ENCODE measurements around the gene PCDHGA12.
"Not testable (repeated sequence)": the region's sequence is repeated elsewhere in the genome, so short reads cannot be mapped to it uniquely, and the experiment has no call there.

Gene PCDHGA12

DNA sequence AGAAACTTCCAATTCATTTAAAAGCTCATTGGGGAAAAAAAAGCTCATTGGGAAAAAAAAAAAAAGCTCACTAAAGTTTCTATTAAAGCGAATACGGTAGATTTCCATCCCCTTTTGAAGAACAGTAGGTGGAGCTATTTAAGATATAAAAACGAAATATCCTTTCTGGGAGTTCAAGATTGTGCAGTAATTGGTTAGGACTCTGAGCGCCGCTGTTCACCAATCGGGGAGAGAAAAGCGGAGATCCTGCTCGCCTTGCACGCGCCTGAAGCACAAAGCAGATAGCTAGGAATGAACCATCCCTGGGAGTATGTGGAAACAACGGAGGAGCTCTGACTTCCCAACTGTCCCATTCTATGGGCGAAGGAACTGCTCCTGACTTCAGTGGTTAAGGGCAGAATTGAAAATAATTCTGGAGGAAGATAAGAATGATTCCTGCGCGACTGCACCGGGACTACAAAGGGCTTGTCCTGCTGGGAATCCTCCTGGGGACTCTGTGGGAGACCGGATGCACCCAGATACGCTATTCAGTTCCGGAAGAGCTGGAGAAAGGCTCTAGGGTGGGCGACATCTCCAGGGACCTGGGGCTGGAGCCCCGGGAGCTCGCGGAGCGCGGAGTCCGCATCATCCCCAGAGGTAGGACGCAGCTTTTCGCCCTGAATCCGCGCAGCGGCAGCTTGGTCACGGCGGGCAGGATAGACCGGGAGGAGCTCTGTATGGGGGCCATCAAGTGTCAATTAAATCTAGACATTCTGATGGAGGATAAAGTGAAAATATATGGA lies at the start of gene PCDHGA12:
Gene PCDHGA12, plus strand, starts transcription at position 176 of the 782 bp plus-strand sequence. Its CDS starts 253 bp downstream, at position 429.
- no peak for DNase-seq

DNA sequence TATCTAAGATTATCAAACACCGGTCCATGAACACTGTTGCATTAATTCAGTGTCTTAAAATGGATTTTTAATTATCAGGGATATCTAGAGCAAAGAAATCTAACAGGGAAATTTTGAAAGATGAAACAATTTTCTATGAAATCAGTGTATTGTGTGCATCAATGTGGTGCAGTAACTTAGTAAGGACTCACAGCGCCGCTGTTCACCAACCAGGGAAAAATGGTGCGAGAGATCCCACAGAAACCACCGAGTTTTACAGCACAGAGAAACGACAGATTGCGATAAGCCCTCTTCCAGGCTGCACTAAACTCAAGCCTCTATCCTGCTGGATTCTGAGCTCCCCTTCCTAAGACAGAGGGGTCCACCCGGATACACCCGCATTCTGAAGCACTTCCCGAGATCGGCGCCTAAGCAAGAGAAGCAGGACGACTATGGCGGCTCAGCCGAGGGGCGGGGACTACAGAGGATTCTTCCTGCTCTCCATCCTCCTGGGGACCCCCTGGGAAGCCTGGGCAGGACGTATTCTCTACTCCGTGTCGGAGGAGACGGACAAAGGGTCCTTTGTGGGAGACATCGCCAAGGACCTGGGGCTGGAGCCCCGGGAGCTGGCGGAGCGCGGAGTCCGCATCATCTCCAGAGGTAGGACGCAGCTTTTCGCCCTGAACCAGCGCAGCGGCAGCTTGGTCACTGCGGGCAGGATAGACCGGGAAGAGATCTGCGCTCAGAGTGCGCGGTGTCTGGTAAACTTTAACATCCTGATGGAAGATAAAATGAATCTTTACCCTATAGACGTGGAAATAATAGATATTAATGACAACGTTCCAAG lies 47.6 kb upstream of the PCDHGA12 start, which contains the start of gene PCDHGA7:
Gene PCDHGA7, plus strand, starts transcription at position 274 of the 826 bp plus-strand sequence. Its CDS starts 158 bp downstream, at position 432.
- DNase-seq: no peak

DNA sequence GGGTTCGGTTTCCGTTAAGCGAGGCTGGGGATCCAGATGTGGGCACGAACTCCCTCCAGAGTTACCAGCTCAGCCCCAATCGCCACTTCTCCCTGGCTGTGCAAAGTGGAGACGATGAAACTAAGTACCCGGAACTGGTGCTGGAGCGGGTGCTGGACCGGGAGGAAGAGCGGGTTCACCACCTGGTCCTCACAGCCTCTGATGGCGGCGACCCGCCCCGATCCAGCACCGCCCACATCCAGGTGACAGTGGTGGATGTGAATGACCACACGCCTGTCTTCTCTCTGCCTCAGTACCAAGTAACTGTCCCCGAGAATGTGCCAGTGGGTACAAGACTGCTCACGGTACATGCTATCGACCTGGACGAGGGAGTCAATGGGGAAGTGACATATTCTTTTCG lies 47.0 kb upstream of the PCDHGA12 start:
- no peak for DNase-seq

DNA sequence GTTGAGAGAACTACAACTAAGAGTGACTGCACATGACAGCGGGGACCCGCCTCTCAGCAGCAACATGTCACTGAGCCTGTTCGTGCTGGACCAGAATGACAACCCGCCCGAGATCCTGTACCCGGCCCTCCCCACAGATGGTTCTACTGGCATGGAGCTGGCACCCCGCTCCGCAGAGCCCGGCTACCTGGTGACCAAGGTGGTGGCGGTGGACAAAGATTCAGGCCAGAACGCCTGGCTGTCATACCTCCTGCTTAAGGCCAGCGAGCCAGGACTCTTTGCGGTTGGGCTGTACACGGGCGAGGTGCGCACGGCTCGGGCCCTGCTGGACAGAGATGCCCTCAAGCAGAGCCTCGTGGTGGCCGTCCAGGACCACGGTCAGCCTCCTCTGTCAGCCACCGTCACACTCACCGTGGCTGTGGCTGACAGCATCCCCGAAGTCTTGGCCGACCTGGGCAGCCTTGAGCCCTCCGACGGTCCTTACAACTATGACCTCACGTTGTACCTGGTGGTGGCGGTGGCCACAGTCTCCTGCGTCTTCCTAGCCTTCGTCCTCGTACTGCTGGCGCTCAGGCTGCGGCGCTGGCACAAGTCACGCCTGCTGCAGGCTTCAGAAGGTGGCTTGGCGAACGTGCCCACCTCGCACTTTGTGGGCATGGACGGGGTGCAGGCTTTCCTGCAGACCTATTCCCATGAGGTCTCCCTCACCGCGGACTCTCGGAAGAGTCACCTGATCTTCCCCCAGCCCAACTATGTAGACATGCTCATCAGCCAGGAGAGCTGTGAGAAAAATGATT lies 45.6 kb upstream of the PCDHGA12 start:
- no peak for DNase-seq

DNA sequence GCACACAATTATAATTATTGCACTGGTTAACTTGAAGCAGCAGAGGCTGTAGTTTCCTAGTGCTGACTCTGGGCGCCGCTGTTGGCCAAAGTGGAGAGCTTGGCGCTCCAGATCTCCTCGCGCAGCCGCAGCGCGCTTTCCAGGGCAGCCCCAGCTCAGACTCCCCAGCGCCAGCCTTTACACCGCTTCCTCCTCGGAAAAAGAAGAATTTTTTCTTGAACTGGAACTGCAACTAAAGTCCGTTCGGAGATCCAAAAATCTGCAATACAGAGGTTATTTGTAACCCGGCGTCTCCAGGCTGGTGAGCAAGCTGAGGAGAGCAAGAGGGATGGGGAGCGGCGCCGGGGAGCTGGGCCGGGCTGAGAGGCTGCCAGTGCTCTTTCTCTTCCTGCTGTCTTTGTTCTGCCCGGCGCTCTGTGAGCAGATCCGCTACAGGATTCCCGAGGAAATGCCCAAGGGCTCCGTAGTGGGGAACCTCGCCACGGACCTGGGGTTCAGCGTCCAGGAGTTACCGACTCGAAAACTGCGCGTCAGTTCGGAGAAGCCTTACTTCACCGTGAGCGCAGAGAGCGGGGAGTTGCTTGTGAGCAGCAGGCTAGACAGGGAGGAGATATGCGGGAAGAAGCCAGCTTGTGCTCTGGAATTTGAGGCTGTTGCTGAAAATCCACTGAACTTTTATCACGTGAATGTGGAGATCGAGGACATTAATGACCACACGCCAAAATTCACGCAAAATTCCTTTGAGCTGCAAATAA lies 42.6 kb upstream of the PCDHGA12 start, which contains the start of gene PCDHGB4:
Gene PCDHGB4, plus strand, starts transcription at position 142 of the 755 bp plus-strand sequence. Its CDS starts 187 bp downstream, at position 329.
- not testable (repeated sequence) for DNase-seq

DNA sequence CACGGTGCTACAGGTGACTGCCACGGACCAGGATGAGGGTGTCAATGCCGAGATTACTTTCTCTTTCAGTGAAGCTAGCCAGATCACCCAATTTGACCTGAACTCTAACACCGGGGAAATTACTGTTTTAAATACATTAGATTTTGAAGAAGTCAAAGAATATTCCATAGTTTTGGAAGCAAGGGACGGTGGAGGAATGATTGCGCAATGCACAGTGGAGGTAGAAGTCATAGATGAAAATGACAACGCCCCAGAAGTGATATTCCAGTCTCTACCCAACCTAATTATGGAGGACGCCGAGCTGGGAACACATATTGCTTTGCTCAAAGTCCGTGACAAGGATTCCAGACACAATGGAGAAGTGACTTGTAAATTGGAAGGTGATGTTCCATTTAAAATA lies 41.6 kb upstream of the PCDHGA12 start:
- DNase-seq: no peak

DNA sequence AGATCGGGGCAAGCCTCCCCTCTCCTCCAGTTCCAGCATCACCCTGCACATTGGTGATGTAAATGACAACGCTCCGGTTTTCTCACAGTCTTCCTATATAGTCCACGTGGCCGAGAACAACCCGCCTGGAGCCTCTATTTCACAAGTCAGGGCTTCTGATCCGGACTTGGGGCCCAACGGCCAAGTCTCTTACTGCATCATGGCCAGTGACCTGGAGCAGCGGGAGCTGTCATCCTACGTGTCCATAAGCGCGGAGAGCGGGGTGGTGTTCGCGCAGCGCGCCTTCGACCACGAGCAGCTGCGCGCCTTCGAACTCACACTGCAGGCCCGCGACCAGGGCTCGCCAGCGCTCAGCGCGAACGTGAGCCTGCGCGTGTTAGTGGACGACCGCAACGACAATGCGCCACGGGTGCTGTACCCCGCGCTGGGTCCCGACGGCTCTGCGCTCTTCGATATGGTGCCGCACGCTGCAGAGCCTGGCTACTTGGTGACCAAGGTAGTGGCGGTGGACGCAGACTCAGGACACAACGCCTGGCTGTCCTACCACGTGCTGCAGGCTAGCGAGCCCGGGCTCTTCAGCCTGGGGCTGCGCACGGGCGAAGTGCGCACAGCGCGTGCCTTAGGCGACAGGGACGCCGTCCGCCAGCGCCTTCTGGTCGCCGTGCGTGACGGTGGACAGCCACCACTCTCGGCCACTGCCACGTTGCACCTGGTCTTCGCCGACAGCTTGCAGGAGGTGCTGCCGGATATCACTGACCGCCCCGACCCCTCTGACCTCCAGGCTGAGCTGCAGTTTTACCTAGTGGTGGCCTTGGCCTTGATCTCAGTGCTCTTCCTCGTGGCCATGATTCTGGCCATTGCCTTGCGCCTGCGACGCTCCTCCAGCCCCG lies 40.9 kb upstream of the PCDHGA12 start:
- DNase-seq: no peak

DNA sequence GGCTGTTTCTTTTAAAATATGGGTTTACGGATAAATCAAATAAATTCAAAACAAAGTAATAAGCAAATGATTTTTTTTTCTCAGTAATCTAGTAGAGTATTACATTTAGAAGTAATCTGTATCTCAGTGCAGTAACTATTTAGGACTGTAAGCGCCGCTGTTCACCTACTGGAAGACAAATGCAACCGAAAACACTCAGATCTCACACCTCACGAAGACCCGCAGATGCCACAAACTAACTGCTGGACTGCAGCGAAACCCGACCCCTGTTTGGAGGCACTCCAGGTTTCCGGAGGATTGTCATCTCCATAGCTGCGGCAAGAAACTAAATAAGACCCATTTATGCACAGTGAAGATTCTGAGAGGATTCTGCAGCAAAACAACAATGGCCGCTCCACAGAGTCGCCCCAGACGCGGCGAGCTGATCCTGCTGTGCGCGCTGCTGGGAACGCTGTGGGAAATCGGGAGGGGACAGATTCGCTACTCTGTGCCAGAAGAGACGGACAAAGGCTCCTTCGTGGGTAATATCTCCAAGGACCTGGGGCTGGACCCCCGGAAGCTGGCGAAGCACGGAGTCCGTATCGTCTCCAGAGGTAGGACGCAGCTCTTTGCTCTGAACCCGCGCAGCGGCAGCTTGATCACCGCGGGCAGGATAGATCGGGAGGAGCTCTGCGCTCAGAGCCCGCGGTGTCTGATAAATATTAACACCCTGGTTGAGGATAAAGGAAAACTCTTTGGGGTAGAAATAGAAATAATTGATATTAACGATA lies 37.7 kb upstream of the PCDHGA12 start, which contains the start of gene PCDHGA8:
Gene PCDHGA8, plus strand, starts transcription at position 205 of the 770 bp plus-strand sequence. Its CDS starts 181 bp downstream, at position 386.
- no peak for DNase-seq

DNA sequence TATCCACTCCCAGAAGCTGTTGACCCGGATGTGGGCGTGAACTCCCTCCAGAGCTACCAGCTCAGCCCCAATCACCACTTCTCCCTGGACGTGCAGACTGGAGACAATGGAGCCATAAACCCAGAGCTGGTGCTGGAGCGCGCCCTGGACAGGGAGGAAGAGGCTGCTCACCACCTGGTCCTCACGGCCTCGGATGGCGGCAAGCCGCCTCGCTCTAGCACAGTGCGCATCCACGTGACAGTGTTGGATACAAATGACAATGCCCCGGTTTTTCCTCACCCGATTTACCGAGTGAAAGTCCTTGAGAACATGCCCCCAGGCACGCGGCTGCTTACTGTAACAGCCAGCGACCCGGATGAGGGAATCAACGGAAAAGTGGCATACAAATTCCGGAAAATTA lies 37.0 kb upstream of the PCDHGA12 start:
- DNase-seq: no peak

DNA sequence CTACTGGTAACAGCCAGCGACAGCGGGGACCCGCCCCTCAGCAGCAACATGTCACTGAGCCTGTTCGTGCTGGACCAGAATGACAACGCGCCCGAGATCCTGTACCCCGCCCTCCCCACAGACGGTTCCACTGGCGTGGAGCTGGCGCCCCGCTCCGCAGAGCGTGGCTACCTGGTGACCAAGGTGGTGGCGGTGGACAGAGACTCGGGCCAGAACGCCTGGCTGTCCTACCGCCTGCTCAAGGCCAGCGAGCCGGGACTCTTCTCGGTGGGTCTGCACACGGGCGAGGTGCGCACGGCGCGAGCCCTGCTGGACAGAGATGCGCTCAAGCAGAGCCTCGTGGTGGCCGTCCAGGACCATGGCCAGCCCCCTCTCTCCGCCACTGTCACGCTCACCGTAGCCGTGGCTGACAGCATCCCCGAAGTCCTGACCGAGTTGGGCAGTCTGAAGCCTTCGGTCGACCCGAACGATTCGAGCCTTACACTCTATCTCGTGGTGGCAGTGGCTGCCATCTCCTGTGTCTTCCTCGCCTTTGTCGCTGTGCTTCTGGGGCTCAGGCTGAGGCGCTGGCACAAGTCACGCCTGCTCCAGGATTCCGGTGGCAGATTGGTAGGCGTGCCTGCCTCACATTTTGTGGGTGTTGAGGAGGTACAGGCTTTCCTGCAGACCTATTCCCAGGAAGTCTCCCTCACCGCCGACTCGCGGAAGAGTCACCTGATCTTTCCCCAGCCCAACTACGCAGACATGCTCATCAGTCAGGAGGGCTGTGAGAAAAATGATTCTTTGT lies 35.7 kb upstream of the PCDHGA12 start:
- not testable (repeated sequence) for DNase-seq

DNA sequence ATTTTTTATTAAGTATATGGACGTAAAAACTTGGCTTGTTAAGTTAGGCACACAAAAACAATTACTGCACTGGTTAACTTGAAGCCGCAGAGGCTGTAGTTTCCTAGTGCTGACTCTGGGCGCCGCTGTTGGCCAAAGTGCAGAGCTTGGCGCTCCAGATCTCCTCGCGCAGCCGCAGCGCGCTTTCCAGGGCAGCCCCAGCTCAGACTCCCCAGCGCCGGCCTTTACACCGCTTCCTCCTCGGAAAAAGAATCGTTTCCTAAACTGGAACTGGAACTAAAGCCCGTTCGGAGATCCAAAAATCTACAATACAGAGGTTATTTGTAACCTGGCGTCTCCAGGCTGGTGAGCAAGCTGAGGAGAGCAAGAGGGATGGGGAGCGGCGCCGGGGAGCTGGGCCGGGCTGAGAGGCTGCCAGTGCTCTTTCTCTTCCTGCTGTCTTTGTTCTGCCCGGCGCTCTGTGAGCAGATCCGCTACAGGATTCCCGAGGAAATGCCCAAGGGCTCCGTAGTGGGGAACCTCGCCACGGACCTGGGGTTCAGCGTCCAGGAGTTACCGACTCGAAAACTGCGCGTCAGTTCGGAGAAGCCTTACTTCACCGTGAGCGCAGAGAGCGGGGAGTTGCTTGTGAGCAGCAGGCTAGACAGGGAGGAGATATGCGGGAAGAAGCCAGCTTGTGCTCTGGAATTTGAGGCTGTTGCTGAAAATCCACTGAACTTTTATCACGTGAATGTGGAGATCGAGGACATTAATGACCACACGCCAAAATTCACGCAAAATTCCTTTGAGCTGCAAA lies 32.4 kb upstream of the PCDHGA12 start, which contains the start of gene PCDHGB5:
Gene PCDHGB5, plus strand, starts transcription at position 192 of the 796 bp plus-strand sequence. Its CDS starts 181 bp downstream, at position 373.
- not testable (repeated sequence) for DNase-seq

DNA sequence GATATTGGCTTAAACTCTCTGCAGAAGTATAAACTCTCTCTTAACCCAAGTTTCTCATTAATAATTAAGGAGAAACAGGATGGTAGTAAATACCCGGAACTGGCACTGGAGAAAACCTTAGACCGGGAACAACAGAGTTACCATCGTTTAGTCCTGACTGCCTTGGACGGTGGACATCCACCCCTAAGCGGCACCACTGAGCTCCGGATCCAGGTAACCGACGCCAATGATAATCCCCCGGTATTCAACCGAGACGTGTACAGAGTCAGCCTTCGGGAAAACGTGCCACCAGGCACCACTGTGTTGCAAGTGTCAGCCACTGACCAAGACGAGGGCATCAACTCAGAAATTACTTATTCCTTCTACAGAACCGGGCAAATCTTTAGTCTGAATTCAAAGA lies 31.7 kb upstream of the PCDHGA12 start:
- no peak for DNase-seq

DNA sequence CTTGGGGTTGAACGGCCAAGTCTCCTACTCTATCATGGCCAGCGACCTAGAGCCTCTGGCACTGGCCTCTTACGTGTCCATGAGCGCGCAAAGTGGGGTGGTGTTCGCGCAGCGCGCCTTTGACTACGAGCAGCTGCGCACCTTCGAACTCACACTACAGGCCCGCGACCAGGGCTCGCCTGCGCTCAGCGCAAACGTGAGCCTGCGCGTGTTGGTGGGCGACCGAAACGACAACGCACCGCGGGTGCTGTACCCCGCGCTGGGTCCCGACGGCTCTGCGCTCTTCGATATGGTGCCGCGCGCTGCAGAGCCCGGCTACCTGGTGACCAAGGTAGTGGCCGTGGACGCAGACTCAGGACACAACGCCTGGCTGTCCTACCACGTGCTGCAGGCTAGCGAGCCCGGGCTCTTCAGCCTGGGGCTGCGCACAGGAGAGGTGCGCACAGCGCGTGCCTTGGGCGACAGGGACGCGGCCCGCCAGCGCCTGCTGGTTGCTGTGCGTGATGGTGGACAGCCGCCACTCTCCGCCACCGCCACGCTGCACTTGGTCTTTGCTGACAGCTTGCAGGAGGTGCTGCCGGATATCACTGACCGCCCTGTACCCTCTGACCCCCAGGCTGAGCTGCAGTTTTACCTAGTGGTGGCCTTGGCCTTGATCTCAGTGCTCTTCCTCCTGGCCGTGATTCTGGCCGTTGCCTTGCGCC lies 30.6 kb upstream of the PCDHGA12 start:
- DNase-seq: no peak

DNA sequence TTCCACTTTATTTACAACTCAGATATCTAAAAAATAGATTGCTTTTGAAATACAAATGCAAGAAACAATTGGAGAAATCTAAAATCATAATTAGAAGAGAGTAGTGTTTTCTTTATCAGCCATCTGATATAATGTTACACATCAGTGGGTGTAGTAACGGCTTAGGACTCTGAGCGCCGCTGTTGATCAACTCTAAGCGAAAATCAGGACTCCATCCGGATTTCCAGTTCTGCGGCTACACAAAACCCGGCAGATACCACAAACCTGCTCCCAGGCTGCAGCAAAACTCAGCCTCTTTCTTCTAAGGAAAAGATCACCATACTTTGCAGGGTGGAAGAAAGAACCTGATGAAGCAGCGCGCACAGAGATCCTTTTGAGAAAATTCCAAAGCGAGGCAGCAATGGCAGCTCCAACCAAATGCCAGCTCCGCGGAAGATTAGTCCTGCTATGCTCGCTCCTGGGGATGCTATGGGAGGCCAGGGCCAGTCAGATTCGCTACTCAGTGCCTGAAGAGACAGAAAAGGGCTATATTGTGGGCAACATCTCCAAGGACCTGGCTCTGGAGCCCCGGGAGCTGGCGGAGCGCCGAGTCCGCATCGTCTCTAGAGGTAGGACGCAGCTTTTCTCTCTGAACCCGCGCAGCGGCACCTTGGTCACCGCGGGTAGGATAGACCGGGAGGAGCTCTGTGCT lies 27.6 kb upstream of the PCDHGA12 start, which contains the start of gene PCDHGA9:
Gene PCDHGA9, plus strand, starts transcription at position 226 of the 691 bp plus-strand sequence. Its CDS starts 175 bp downstream, at position 401.
- no peak for DNase-seq

DNA sequence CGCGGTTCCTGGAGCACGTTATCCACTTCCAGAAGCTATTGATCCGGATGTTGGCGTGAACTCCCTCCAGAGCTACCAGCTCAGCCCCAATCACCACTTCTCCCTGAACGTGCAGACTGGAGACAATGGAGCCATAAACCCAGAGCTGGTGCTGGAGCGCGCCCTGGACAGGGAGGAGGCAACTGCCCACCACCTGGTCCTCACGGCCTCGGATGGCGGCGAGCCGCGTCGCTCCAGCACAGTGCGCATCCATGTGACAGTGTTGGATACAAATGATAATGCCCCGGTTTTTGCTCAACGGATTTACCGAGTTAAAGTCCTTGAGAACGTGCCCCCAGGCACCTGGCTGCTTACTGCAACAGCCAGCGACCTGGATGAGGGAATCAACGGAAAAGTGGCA lies 26.9 kb upstream of the PCDHGA12 start:
- DNase-seq: no peak

DNA sequence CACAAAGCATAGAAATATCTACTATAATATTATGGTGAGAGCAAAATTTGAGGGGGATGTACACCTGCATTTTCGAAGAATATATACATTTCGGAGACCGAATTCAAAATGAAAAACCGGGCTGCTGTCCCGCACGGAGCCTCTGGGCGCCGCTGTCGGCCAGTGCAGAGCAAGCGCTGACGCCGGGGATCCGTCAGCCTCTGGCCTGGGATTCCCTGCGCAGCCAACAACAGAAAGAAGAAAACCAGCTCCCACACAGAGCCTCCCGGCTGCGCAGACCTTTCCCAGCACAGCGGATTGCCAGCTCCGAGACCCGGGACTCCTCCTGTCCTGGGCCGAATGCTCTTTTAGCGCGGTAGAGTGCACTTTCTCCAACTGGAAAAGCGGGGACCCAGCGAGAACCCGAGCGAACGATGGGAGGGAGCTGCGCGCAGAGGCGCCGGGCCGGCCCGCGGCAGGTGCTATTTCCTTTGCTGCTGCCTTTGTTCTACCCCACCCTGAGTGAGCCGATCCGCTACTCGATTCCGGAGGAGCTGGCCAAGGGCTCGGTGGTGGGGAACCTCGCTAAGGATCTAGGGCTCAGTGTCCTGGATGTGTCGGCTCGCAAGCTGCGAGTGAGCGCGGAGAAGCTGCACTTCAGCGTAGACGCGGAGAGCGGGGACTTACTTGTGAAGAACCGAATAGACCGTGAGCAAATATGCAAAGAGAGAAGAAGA lies 22.4 kb upstream of the PCDHGA12 start, which contains the start of gene PCDHGB6:
Gene PCDHGB6, plus strand, starts transcription at position 232 of the 716 bp plus-strand sequence. Its CDS starts 182 bp downstream, at position 414.
- not testable (repeated sequence) for DNase-seq

Measured in SHP77 treated with DMSO at 0.1 percent for 48 hours (cell line).